ENCODE results near the gene SLC4A8. TPM values are rescaled to one million over a fixed set of nuclear protein-coding genes. Genes with fewer than 3 reads are reported as not detected.

Gene SLC4A8
- total RNA-seq, 3 donors from 2014 or later (not counting 1 experiment from before 2014, with no cell fraction given): 9.8 to 19.2 (median 13.6) TPM

DNA sequence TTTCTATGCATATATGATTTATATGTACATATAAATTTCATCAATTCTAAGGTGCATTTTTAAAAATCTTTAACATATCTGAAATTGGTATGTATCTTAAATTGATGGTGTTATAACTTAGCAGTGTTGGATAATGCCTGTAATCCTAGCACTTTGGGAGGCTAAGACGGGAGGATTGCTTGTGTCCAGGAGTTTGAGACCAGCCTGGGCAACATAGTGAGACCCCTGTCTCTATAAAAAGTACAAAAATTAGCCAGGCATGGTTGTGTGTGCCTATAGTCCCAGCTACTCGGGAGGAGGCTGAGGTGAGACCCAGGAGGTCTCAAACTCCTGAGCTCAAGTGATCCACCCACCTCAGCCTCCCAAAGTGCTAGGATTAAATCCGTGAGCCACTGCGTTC is 27.0 kb upstream of the SLC4A8 start:
- Histone ChIP-seq H3K4me3 (ENCODE audit: low read length) (no peak overlapping the region), H3K36me3 (ENCODE audit: control insufficient read depth, insufficient read depth, low read length) (no peaks in the 10 kb centered on the region), H3K4me1 (ENCODE audit: control insufficient read depth, insufficient read depth, low read length) (peaks cover 33% of the 10 kb centered on the region), H3K27me3 (ENCODE audit: control insufficient read depth, insufficient read depth, low read length) (no peaks in the 10 kb centered on the region), H3K27ac (ENCODE audit: low read length) (no peak overlapping the region), H3K9me3 (ENCODE audit: control insufficient read depth, insufficient read depth, low read length) (no peaks in the 10 kb centered on the region)
- Mint-ChIP-seq H3K4me3 (no peak overlapping the region), H3K36me3 (no peaks in the 10 kb centered on the region), H3K9me3 (no peaks in the 10 kb centered on the region), H3K27ac (no peak overlapping the region), H3K4me1 (peaks cover 34 to 37% of the 10 kb centered on the region in 2 donors), H3K27me3 (ENCODE audit: low read depth in 2 of 2) (no peaks in the 10 kb centered on the region)
- TF ChIP-seq, protein P1, sequence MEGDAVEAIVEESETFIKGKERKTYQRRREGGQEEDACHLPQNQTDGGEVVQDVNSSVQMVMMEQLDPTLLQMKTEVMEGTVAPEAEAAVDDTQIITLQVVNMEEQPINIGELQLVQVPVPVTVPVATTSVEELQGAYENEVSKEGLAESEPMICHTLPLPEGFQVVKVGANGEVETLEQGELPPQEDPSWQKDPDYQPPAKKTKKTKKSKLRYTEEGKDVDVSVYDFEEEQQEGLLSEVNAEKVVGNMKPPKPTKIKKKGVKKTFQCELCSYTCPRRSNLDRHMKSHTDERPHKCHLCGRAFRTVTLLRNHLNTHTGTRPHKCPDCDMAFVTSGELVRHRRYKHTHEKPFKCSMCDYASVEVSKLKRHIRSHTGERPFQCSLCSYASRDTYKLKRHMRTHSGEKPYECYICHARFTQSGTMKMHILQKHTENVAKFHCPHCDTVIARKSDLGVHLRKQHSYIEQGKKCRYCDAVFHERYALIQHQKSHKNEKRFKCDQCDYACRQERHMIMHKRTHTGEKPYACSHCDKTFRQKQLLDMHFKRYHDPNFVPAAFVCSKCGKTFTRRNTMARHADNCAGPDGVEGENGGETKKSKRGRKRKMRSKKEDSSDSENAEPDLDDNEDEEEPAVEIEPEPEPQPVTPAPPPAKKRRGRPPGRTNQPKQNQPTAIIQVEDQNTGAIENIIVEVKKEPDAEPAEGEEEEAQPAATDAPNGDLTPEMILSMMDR (IDR thresholded peaks at IDR 0.05): no peak
- intact Hi-C loops (cut with micrococcal nuclease): no loop called here
- no peak for DNase-seq
- 92% methylated on average over 4 of the region's 4 CpGs for WGBS (ENCODE audit: insufficient coverage)
- no peak for ATAC-seq

DNA sequence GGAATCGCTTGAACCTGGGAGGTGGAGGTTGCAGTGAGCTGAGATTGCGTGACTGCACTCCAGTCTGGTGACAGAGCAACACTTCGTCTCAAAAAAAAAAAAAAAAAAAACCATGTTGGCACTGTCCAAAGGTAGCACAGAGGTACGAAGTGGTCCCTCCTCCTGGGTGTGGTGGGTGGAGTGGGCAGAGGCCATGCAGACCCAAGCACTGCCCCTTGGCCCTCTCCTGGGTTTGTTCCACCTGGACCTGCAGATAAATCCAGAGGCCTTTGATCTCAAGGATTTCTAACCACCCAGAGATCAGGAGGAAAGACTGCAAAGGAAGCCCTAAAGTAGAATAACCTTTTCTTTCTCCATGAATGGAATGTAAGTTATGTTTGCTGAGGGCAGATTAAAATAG is 24.7 kb upstream of the SLC4A8 start:
- H3K36me3 Mint-ChIP-seq: no peaks in the 10 kb centered on the region
- Histone ChIP-seq H3K4me1 (ENCODE audit: control insufficient read depth, insufficient read depth, low read length) (peaks cover 11% of the 10 kb centered on the region), H3K9me3 (ENCODE audit: control insufficient read depth, insufficient read depth, low read length) (no peaks in the 10 kb centered on the region), H3K4me3 (ENCODE audit: low read length) (no peak overlapping the region), H3K27ac (ENCODE audit: low read length) (no peak overlapping the region), H3K36me3 (ENCODE audit: control insufficient read depth, insufficient read depth, low read length) (no peaks in the 10 kb centered on the region), H3K27me3 (ENCODE audit: control insufficient read depth, insufficient read depth, low read length) (no peaks in the 10 kb centered on the region)
- H3K4me3 Mint-ChIP-seq: no peak overlapping the region
- peaks cover 15% of the 10 kb centered on the region in 2 donors for H3K4me1 Mint-ChIP-seq
- no peak overlapping the region for H3K27ac Mint-ChIP-seq
- intact Hi-C loops (cut with micrococcal nuclease): no loop called here
- DNase-seq: no peak
- H3K9me3 Mint-ChIP-seq: no peaks in the 10 kb centered on the region
- no peaks in the 10 kb centered on the region for H3K27me3 Mint-ChIP-seq (ENCODE audit: low read depth in 2 of 2)
- no peak for ATAC-seq
- 70% methylated on average over 4 of the region's 4 CpGs for WGBS (ENCODE audit: insufficient coverage)
- TF ChIP-seq, protein P1 (IDR thresholded peaks at IDR 0.05): no peak

DNA sequence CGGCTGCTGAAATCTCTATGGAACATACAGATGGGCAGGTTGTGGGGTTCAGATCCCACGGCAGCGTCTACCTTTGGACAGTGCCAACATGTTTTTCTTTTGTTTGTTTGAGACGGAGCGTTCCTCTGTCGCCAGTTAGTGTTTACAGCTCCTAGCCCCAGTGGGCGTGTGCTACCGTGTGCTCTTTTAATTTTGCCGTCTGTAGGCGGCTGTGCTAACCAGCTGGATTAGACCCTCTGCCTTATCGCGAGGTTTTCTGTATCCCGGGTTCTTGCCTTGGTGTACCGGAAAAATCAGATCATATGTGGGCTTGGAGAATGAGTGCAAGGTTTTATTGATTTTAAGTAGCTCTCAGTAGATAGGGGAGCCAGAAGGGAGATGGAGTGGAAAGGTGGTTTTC is 23.6 kb upstream of the SLC4A8 start:
- 95% methylated on average over 14 of the region's 14 CpGs for WGBS (ENCODE audit: insufficient coverage)
- no peaks in the 10 kb centered on the region for H3K36me3 ChIP-seq (ENCODE audit: control insufficient read depth, insufficient read depth, low read length)
- H3K4me1 ChIP-seq (ENCODE audit: control insufficient read depth, insufficient read depth, low read length): no peaks in the 10 kb centered on the region
- intact Hi-C loops (cut with micrococcal nuclease): no loop called here
- H3K27me3 ChIP-seq (ENCODE audit: control insufficient read depth, insufficient read depth, low read length): no peaks in the 10 kb centered on the region
- TF ChIP-seq, protein P1 (IDR thresholded peaks at IDR 0.05): no peak
- no peak overlapping the region for H3K27ac ChIP-seq (ENCODE audit: low read length)
- no peak overlapping the region for H3K27ac Mint-ChIP-seq
- H3K4me1 Mint-ChIP-seq: peaks cover 4% of the 10 kb centered on the region in 2 donors
- H3K9me3 ChIP-seq (ENCODE audit: control insufficient read depth, insufficient read depth, low read length): no peaks in the 10 kb centered on the region
- no peak overlapping the region for H3K4me3 ChIP-seq (ENCODE audit: low read length)
- H3K4me3 Mint-ChIP-seq: no peak overlapping the region
- no peaks in the 10 kb centered on the region for H3K9me3 Mint-ChIP-seq
- H3K27me3 Mint-ChIP-seq (ENCODE audit: low read depth in 2 of 2): no peaks in the 10 kb centered on the region
- H3K36me3 Mint-ChIP-seq: no peaks in the 10 kb centered on the region
- DNase-seq (no peak), ATAC-seq (no peak)

DNA sequence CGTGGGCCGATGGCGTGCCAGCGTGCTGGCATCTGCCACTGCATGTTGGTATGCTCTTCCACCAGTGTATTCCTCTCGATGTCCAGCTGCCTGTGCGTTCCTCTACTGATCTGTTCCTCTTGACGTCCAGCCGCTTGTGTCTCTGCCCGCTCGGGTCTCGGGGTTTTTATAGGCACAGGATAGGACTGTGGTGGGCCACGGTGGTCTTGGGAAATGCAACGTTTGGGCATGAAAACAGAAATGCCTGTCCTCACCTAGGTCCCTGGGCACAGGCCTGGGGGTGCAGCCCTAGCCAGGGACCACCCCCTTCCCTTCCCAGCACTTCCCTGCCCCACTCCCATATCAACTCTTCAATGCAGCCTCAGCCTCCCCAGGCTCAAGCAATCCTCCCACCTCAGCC is 23.1 kb upstream of the SLC4A8 start:
- H3K36me3 Mint-ChIP-seq: no peaks in the 10 kb centered on the region
- ATAC-seq: no peak
- intact Hi-C loops (cut with micrococcal nuclease): no loop called here
- Histone ChIP-seq H3K4me1 (ENCODE audit: control insufficient read depth, insufficient read depth, low read length) (no peaks in the 10 kb centered on the region), H3K27ac (ENCODE audit: low read length) (no peak overlapping the region), H3K4me3 (ENCODE audit: low read length) (no peak overlapping the region), H3K36me3 (ENCODE audit: control insufficient read depth, insufficient read depth, low read length) (no peaks in the 10 kb centered on the region), H3K27me3 (ENCODE audit: control insufficient read depth, insufficient read depth, low read length) (no peaks in the 10 kb centered on the region), H3K9me3 (ENCODE audit: control insufficient read depth, insufficient read depth, low read length) (no peaks in the 10 kb centered on the region)
- H3K4me3 Mint-ChIP-seq: no peak overlapping the region
- 95% methylated on average over 13 of the region's 13 CpGs for WGBS (ENCODE audit: insufficient coverage)
- no peaks in the 10 kb centered on the region for H3K27me3 Mint-ChIP-seq (ENCODE audit: low read depth in 2 of 2)
- no peak overlapping the region for H3K27ac Mint-ChIP-seq
- TF ChIP-seq, protein P1 (IDR thresholded peaks at IDR 0.05): no peak
- no peak for DNase-seq
- H3K9me3 Mint-ChIP-seq: no peaks in the 10 kb centered on the region
- no peaks in the 10 kb centered on the region for H3K4me1 Mint-ChIP-seq

Data from natural killer cell (primary cell).